Fibroblast of skin of left quadriceps (primary cell): ENCODE measurements around the gene ZFHX3.

Source experiments
- DNase-seq, 2 experiments: peaks; one replicate each; pipeline ENCODE4 v3.0.0-alpha.2; 2013; ENCODE audit warnings: low read depth in 2 of 2

ZFHX3 gene

DNA sequence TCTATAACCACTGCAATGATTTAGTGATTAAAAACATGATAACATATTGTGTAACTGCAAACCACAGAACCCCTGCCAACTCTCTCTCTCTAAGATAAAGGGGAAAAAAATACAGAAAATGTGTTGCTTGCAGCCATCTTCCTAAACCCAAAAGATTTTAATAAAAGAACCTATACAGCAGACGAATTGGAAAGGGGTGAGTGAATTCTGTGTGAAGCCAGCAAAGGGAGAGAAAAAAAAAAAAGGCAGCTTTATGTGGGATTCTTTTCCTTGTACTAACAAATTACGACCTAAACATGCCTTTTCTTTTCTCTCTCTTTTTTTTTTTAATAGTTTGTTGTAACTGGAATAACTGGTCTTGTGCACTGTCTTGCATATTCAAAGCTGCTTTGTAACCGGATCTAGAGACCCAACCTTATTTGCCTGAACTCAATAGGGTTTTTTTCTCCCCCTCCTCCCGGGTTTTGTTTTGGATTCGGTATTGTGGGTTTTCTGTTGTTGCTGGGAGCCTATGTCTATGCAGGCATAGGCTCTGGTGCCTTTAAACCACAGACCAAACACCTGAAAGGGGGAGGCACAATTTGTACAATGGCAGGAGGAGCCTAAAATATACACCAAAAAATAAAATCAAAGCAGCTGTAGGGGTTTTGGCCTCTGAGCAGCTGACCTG lies 7.0 kb upstream of the ZFHX3 start:
- DNase-seq: peak; percentile 88 to 89

DNA sequence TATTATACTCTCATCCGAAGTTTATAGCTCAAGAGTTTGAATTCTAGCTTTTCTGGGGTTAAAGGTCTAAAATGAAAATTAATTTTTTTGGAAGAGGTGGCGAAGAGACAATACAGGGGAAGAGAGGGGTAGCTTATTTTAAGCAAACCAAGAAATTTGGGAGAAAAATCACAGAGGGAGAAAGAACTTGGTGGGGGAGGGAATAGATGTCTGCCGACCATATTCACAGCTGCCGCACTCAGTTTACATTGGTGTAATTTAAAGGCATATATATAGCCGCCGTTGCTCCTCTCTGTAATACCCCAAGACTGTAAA lies 6.5 kb upstream of the ZFHX3 start:
- no peak for DNase-seq

DNA sequence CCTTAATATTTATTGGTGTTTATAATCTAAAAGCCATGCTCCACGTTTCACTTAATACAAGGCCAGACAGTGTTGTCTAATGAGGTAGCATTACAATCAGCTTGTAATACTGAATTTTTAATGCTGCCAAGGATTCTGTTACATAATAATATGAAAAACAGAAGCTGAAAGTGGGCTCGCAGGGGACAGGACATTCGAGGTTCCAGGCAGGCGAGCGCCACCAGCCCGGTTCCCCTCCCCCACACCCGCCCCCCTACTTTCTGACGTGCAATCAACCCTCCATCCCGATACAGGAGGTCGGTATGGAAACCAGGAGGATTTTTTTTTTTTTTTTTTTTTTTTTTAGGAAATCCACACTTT lies 6.2 kb upstream of the ZFHX3 start:
- DNase-seq: no peak

DNA sequence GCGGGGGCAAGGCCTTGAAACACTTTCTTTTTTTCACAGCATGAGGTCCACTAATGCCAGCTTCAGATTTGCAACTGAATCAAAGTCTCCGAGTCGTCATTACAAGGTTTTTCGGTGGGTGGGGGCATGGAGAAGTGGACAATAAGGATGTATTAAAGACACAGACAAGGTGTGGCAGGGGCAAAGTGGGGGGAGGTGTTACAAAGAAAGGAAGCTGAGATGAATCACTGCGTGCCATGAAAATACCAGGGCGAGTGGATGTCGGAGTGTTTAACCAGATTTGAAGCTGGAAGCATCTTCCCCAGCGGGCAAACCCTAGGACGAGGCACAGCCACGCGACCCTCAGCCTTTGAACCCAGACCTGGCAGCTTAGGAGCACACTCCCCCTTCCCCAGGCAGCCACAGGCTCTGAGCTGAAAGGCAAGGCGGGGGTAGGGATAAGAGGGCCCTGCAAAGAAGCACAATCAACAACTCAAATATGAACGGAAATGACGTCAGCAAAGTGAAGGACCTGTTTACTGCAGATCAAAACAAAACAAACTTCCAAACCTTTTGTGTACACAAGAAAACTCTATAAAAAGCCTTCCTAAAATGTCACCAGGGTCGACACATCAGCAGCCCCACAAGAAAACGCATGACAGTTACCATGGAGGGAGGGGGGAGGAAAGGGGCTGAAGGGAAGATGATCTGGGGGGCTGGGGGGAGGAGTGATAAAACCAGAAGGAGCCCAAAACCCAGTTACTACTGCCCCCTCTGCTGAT lies 5.6 kb upstream of the ZFHX3 start:
- no peak for DNase-seq

DNA sequence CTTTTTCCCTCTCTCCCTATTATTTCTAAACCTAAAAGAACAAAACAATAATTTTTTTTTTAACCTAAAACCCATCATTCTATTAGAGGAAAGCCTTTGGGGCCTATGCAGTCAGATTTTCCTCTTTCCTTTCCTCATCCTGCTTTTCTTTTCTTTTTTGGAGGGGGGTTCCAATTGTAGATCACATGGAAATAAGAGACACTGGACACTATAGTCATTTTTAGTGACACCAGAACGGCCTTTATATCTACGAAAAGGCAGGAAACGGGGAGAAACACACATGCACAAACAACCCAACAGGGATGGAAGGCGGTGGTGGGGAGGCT lies 5.1 kb upstream of the ZFHX3 start:
- no peak for DNase-seq

DNA sequence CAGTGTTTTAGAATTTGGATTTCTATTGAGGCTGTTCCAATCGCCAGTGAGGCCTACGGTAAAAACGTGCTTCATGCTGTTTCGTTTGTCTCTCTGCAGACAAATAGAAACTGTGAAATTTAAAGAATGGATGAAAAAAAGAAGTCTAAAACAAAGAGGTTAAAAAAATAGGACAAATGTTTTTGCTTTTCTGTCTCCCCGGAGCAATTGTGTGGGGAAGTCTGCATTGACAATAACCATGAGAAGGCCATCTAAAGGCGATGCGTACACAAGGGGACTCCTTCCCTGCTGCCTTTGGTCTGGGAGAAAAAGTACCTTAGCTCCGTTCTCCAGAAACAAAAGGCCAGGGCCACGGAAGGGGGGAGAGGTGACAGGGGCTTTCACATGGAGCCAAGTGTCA lies 4.6 kb upstream of the ZFHX3 start:
- no peak for DNase-seq

DNA sequence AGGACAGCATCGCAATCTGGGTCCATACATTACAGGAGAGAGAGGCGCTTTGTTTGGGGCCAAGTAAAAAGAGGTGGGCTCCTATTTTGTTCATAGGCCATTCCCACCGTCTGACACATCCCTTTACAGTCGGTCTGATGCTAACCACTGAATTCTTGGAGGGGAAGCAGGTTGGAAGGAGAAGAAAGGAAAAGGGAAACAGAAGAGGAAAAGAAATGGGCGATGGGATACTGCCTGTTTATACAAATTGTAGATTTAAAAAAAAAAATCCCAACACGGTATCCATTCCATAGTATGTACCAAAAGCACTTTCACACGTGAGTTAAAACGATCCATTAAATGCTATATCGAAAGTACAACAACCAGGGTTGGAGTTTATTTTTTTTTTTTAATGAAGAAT lies 4.0 kb upstream of the ZFHX3 start:
- no peak for DNase-seq

DNA sequence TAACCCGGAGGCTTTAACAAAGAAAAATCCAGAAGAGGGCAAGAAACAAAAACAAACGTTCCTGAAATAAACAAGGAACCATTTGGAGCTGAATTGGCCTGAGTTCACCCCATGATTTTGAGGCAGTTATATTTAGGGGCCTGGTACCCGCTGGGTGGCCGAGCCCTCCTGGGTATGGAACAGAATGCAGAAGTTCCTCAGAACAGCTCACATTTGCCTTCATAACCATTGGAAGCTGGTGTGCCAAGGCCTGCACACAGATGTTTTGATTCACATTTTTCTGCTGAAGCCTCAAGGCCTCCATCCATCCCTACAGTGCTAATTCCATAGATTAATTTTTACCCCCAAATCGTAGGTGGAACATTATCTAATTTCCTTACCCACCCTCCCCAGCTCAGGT lies 3.3 kb upstream of the ZFHX3 start:
- DNase-seq: no peak

DNA sequence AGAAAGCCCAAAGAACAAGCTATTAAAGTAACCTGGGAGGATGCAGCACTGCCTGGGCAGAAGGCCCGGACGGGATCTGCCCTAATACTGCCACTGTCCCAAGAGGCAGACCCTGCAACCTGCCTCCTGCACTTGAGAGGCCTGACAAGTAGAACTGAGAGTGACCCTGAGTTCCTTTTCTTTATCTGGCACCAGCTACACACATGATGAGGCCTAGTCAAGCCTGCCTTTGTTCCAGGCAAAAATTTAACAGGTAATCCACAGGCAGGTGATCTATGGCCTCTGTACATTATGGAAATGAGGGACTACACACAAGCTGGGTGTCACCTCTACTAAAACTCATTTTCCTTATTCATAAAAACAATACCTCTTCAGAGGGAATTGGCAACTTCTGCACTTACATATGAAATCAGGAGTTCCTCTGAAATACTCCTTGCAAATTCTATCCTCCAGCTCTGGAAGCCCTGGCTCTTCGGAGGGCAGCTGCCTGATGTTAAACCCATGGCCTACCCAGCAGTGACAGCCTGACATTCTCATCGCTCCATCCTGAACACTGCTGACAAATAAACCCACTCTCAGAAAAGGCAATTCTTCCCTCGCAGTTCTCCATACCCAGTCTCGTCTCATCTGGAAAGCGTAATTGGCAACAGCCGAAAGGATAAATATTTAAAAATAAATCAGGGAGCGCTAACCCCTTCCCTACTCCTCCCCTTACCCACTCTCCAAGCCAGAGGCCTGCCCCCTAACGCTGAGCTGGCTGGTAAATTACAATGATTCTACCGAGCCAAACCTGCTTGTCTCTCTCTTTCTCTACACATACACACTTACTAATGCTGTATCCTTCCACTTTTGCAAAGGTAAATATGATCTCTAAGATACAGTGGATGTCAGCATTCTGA lies 2.5 kb upstream of the ZFHX3 start:
- no peak for DNase-seq

DNA sequence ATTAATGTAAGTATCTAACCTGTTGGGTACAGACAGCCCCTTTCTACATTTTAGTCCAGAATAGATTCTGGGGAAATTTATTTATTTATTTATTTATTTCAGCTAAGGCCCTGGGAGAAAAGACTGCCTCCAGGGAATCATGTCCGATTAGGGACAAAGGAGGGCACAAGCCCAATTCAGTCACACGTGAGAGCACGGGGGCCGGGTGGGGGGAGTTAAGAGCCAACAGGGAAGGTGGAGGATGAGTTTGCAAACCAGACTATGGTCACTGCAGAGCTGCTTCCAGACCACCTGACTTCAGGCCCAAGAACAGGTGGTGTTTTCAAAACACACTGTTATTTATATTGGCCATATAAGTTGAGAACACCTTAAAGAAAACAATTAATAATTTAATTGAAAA lies 1.6 kb upstream of the ZFHX3 start:
- DNase-seq: no peak

DNA sequence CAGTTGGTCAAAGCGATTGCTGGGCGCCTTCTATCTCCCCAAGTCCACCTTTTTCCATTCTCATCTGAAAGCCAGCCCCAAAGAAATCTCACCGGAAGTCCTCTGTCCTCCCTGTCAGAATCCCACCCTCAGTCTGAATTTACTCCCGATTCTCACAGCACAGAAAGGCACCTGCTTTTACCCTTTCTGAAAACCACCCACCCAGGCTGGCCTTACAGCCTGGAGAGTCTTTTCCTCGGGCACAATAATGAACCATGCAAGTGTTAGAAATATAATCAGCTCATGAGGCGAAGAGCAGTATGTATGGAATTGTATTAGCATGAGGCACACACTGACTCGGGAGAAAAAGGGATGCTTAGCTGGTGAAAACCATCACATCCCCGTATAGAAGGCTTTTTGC lies 1.2 kb upstream of the ZFHX3 start:
- DNase-seq: no peak

DNA sequence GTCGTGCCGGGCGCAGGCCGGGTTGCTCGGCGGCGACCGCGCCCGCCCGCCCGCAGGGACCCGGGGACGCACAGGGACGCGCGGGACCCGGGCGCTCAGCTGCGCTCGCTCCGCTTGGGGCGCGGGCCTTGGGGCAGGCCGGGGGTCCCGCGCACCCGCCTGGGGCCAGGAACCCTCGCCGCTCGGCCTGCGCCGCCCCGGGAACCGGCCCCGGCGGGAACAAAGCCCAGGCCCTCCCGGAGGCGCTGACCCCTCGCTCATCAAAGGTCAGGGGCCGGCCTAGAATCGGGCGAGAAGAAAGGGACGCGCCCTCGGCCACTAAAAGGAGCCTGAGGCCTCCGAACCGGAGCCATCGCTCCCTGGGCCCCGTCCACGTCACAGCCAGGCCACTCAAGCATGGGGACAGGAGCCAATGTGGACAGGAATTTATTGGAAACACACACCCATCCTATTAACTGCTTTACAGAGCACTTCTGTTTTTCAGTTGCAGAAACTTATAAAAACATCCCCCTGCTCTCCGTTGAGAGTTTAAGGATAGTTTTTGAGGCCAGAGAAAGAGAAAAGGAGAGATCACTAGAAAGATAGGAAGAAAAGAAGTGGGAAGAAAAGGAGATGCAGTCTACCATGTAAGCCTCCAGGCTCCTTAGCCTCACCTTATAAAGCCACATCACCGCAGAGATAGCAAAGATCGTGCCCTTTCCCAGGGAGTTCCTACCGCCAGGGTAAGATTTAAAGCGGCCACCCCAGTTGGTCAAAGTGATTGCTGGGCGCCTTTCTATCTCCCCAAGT lies 558 bp upstream of the ZFHX3 start:
- no peak for DNase-seq

DNA sequence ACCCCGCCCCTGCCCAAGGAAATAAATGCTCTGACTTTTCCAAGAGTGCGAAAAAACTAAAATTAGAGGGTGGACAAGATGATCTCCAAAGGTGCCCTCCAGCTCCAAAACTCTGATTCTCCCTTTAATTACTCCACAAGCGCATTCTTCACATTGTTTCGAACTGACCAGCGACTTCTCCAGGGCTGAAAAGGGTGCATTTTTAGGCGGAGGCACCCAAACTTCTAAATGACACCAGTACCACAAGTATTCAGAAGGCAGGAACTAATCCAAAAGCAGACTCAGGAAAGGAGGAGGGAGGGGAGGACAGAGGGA lies 750 bp downstream of the ZFHX3 start:
- no peak for DNase-seq

DNA sequence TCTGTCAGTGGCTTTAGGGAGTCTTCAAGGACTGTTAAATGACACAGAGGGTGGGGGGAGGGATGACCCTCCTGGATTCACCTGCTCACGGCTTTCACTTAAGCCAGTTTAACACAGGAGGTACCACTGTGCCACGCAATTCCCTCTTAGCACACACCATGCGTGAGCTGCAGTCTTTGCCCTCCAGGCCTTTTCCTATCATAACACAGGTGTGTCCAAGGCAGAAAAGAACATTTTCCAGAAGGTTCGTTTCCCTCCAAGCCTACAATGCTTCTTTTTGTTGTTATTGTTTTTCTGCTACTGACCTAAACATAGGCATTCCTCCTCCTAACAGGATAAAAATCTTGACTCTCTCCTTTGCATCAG lies 1.1 kb downstream of the ZFHX3 start:
- DNase-seq: no peak

DNA sequence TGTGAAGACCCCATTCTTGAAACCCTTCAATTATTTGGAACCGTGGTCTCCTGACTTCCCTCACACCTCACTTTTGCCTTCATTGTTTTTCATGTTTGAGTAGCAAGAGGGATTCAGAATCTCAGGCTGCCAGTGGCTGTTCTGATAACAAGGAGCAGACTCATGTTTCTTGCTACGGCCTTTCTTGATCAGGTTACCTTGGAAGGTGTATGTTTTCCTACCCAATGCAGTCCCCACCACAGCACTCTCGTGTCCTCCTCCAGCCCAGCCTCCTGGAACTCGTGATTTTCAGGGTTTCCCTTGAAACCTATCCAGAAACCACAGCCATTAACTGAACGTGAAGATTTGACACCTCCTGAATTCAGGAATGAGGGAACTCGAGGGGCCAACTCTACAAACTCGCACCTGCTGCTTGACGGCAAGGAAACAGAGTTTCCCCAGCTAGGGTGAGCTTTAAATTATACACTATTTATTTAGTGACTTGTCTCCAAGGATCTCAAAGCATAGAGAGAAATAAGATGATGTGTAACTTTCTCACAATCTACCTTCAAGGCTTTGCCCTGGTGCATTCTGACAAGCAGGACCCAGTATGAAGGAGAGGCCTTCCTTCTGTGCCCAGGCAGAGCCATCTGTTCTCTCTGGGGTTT lies 1.6 kb downstream of the ZFHX3 start:
- no peak for DNase-seq

DNA sequence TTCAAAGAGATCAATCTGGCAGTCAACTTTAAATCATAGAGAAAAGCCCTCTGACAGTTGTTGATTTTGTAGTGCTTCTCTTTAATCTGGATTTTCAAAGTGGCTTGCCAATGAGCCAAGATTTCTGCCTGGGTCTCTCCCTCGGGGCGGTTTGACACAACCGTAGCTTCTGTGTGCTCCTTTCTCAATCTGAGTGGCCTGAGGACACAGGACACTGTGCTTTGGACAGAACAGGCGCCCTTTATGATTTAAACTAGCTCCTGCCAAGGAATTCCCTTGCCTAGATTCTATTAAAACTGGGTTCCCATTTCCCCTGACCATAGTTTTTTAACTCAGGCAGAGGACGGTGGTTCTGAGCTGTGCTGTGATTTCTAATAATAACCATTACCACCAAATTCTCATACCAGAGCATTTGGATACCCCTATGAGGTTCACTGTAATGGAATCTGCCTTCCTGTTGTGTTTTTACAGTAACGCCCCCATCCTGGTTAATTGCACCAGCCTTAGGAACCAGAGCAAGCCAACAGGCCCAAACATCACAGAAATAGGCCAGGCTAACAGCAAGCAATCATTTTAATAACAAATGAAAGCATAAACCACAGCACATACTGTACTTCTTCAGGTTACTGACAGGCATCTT lies 4.0 kb downstream of the ZFHX3 start:
- DNase-seq: no peak

DNA sequence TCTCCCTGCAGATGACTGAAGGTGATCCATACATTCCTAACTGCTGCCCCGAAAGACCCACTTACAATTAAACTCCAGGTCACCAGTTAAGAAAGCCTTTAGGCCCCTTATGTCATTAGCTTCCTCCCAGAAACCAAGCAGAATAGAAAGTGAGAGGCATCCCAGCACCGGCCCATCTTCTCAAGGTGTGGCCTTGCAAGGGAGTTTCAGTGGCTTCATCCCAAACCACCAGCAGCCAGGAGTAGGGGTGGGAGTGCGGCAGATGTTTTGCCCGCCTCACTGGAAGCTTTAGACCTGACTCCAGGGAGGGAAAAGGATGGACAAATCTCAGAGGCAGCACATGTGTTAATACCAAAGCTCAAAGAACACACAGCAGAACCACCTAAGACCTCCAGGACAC lies 5.1 kb downstream of the ZFHX3 start:
- DNase-seq: no peak

DNA sequence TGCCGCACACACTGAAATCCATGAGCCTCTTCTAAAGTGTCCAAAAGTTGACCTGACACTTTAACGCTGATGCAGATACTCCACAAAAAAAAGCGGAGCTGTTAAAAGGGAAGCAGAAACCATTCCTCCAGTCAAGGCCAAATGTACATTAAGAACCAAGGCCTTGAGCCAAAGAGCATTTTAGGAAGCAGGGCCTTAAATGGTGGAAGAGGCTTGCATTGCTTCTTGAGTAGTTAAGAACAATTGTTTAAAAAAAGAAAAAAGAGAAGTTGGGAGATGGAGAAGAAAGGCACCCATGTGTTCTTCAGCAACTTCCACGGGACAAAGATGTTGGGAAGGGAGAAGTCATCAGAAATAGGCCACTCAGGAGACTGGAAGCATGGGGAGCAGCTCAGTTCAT lies 6.3 kb downstream of the ZFHX3 start:
- DNase-seq: no peak

DNA sequence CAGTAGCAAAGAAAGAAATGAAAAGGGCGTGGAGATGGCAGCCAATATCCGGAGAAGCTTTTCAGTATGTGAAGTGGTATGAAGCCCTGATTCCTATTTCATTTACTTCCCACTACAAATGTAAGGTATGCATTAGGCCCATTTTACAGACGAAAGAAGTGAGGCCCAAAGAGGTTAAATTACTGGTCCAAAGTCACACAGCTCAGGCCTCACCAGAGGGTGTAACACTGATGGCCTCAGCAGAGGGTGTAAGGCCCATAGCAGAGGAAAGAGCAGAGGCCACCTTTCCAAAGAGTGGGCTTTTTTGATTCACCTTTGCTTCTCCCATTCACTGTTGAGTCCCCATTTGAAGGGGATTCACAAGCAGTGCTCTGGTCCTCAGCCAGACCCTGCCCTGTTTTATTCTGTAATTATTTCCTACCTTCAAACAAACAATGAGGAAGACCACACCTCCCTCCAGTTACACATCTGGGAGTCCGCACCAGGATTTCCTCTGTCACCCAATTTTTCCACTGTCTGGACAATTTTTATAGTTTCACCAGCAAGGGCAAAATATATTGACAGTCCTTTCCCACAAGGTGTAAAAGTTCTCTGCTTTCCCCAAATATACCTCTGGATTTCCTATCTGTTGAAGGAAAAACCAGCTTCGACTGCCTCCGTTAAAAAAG lies 7.1 kb downstream of the ZFHX3 start:
- no peak for DNase-seq

DNA sequence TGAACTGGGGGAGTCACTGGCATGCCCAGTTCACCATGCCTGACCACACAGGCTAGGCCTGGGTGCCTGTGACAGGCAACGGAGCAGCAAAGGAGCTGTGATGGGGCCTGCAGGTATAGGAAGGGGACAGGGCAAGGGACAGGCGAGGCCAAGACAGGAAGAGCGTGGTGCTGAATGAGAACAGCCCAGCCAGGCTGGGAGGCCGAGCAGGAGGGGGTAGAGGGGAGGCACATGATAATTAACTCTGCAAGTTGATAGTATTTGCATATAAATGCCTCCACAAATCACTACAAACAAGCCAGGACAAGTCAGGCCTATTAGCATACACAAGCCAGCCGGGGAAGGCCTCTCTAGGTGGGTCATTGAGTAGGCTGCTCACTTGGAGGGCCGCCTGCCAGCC lies 7.8 kb downstream of the ZFHX3 start:
- no peak for DNase-seq
